Measurements from ENCODE around the gene S100A2.

The S100A2 gene

DNA sequence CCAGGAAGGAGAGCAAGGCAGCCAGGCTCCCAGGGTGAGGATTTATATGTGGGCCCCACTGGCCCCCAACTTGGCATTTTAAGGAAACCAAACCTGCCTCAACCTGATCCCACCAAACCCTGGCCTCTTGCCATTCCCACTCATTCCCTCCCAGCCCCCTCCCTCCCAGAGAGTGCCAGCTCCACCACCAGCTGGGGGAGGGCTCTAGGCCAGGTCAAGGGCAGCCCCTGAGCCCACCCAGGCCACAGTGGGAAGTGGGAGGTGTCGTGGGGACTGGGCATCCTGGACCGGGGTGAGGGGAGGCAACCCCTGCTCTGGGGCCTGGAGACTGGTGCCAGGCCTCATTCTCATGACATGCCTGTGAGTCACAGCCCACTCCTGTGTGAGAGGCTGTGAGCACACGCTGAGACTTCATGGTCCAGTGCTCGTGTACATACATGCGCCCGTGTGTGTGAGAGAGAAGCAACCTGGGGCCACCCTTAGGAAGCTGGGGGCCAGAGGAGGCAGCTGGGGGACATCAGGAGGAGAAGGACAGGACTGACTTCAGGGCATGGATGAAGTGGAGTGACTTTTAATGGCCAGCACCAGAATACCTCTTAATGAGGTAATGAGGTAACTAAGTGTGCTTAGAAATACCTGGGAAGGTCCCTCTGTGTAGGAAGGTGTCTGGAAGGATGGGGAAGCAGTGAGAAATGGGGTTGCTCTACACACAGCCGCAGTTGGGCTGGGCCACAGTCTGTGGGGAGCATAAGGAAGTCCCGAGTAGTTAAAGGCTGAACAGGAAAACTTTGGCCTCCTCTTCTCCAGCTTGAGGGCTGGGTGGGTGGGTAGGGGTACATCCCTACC lies at the start of gene S100A2:
TSS of gene S100A2 (minus strand) at position 316 of the 846 bp plus-strand sequence. CDS start 1,967 bp downstream, outside the sequence.
- no peak for DNase-seq (ENCODE audit: low spot score)

DNA sequence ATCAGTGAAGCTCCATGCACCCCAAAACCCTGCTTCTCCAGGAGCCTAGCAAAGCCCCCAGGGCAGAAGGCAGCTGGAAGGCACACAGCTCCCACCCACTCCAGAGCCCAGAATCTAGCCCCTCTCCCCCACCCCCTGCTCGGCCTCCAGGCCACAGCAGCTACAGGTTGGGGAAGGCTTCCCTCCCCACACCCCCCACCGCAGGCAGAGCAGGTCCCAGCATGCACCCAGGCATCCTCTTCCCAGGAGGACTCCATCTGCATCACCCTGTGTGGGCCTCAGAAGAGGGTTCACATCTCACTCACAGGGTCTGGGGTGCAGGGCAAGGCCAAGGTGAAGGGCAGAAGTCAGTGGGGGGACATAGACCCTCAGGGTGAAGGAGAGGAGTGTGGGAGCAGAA lies 49.8 kb upstream of the S100A2 start:
- DNase-seq (ENCODE audit: low spot score), result no peak

DNA sequence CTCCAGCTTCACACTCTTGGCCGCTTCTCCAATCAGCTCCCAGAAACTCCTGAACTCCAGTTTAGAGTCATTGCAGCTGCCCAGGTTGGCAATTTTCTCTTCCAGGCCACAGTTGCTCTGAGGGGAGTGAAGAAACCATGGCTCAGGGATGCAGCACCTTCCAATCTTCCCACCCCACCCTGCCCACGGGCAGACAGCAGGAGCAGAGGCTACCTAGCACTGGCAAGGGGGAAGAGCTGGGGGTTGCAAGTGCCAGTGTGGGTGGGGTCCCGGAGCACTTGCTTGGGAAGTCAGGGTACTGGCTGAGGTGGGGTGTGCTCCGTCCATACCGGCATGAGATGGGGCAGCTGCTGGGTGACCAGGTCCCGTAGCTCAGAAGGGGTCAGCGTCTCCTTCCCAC lies 49.3 kb upstream of the S100A2 start:
- DNase-seq (ENCODE audit: low spot score), result no peak

DNA sequence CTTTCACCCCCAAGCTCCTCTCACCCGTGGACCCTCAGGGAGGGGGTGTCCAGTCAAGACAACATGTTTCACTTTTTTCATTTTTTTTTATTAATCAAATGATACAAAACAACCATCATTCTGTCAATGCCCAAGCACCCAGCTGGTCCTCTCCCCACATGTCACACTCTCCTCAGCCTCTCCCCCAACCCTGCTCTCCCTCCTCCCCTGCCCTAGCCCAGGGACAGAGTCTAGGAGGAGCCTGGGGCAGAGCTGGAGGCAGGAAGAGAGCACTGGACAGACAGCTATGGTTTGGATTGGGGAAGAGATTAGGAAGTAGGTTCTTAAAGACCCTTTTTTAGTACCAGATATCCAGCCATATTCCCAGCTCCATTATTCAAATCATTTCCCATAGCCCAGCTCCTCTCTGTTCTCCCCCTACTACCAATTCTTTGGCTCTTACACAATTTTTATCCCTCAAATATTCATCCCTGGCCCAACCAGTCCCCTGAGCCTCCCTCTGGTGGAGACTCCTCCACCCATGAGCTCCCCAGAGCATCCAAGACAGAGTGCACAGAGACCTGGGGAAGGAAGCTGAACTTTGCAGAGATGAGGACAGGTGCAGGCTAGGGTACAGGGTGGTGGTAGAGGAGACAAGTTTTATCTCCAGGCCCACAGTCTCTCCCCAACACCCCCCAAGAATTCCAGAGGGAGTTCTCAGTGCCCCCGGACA lies 48.7 kb upstream of the S100A2 start:
- DNase-seq (ENCODE audit: low spot score), result no peak

DNA sequence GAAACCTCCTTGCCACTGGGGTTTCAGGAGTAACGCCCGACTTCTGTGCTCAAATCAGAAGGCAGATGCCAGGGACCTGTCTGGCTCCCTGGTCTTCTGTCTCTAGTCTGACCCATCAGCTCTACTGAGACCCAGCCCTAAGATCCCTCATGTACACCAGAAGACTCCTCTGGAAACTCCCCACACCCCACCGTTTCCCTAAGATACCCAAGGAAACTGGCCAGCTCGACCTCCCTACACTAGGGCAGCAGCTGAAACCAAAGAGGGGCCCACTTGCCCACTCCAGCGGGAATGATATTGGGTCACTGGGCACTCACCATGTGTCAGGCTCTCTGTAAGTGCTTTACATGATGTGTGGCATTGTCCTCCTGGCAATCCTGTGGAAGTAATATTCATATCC lies 47.8 kb upstream of the S100A2 start:
- DNase-seq (ENCODE audit: low spot score), result no peak

DNA sequence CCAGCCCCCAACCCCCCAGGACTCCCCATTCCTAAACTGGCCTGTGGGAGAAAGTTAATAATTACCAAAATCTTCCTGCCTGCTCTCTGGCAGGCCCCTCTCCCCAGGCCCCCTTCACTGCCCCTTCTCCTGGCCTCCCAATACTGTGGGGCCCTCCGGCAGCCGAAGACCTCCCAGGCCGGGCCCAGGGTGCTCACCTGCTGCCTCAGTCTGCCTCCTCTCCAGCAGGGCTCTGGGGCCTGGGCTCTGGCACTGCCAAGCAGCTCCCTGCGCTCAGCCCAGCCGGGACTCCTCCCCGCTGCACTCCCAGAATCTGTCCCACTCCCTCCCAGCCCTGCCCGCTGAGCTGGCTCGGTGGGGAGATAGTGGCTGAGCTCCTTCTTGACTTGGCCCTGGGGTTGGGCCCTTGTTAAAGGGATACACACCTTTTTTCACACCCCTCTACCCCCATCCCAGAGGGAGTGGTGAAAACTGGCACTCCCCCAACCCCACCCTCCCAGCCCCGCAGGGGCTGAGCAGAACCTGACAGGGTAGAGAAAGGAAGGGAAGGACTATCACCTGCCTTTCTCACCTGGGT lies 47.2 kb upstream of the S100A2 start, which contains the start of gene S100A16:
TSS of gene S100A16 (minus strand) at position 383 of the 577 bp plus-strand sequence. CDS start 4,986 bp downstream, outside the sequence.
- no peak for DNase-seq (ENCODE audit: low spot score)

DNA sequence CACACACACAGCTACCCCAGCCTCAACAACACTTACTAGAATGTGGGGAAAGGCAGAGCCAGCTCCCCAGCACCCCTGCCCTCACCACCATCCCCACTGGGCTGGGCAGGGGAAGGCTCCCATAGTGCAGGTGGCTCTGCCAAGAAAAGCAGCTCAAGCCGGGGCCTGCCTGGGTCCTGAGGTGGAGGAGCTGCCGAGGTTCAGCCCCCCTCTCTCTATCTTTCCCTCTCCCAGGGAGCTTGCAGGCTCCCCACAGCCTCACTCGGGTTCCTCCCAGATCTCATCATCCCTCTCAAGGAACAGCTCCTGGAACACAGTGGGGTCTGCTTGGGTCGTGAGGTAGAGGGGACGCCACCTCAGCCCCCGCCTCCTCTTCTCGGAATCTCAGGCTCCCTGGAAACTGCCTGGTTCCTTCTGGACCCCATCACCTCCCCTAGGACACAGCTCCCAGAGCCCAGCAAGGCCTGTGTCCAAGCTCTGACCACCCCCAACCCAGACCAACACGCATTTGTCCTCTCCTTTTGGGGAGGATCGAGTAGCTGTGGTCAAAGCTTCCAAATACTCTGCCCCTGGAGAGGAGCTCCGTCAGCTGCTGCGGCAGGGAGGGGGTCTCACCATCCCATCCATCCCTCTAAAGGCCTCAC lies 46.6 kb upstream of the S100A2 start:
- DNase-seq (ENCODE audit: low spot score), result no peak

DNA sequence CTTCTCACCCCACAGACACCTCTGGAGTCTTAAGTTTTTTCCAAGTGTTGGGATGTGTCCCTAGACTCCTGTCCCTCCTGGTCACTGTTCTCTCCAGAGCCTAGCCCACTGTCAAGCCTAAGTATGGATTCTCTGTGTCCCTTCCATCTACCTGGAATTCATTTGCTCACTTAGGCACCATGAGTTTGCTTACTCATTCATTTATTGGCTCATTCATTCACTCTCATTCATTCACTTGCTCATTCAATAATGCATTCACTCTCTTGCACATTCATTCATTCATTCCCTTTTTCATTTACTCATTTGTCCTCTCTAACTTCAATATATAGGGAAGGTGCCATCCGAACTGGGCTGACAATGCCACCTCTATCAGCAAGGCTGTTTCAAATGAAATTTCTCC lies 45.7 kb upstream of the S100A2 start:
- DNase-seq (ENCODE audit: low spot score), result no peak

DNA sequence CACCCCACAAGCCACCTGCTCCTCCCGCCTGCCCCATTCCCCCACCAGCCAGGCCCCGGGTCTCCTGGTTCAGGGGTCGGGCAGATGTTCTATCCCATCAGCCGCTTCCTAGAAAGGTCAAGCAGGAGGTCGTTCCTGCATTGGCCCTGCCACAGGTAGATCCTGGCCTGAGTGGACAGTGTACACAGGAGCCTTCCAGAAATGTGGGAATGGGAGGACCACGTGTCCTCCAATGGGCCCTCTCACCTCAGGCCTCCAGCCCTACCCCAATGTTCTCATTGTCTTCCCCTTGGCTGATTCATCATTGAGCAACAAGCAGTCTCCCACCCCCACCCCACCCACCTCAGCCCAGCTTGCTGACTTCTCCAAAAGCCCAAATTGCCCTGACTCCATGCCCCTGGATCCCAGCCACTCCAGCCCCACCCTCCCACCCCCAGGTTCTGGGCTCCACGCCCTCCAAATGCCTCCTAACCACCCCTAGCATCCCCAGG lies 45.2 kb upstream of the S100A2 start:
- no peak for DNase-seq (ENCODE audit: low spot score)

DNA sequence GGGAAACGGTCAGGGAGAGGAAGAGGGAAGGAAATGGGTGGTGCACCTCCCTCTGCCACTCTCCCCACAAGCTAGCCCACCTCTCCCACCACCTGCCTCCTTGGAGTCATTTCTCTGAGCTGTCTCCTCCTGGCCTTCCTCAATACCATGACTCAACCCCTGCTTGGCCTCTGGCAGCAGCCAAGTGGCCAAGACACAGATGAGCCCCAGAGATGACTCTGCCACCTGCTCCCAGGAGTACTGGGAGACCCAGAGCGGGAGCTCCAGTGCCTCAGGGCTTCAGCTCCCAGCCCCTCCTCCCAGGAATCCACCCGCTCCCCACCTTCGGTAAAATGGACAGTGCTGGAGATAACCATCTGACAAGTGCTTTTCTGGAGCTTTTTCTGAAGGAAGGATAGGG lies 44.7 kb upstream of the S100A2 start:
- no peak for DNase-seq (ENCODE audit: low spot score)

DNA sequence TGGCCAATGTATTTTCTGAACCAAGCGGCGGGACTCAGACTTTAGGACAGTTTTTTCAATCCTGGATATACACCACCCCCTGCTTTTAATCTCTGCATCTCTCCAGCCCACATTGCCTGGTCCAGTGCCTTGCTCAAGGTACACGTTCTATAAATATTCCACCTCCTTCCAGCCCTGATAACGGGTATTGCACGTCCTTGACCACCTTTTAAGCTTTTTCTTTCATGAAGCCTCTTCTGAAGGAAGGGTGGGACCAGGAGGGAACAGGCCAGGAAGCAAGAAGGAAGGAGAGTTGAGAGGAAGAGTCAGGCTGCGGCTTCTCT lies 43.9 kb upstream of the S100A2 start:
- DNase-seq (ENCODE audit: low spot score), result no peak

DNA sequence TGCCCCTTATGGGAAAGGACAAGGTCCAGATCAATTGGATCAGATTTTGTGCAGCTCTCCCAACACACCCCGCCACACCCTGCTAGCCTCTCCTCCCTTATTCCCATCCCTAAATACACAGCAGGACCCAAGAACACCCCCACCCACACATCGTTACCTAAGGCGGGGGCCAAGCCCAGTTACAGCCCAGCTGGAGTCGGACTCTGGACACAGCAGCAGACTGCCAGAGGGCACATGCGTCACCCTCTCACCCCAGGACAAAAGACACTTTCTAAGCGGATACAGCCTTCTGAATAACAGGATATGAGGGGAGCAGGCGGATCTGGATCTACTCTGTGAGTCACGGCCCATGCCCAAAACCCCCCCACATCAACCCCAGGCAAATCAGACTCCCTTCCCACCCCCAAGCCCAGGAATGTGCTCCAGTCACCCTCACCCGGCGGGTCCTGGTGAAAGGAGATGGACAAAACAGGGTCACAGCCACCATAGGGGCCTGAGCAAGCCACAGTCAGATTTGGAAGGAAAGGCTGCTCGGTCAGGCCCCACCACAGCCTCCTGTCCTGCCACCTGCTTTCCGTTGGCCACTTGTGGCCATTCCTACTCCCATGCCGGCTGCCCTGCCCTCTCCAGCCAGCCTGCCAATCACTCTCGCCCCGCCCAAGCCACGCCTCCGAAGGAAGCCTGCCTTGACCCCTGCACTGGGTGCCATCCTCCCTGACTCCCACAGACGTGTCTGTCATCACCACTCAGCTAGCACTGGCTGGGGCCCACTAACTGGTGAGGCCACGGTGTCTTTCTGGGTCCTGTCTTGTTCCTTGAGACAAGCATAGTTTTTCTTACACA lies 43.3 kb upstream of the S100A2 start:
- DNase-seq (ENCODE audit: low spot score), result peak; percentile 73

DNA sequence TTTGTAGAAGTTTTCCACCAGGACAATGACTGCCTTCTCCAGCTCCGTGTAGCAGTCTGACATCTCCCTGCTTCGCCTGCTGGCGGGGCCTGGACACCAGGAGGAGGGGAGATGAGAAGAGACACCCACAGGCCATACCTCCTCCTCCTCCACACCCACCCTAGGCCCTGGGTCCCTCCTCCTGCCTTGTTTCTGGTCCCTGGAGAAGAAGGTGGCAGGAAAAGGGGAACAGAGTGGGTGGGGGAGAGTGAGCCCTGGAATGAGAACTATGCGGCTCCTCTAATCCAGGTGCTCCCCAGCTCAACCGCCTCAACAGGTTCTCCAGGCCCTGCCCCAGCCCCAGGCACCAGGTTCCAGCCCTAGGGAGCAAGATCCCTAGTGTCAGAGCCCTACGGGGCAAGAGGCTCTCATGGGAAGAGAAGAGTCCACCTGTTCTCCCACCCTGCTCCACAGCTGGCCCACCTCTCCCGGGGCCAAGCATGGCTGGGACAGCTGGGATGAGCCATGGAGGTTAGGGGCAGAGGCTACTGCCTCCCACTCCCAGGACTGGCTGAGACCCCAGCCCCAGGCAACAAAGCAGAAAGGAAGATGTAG lies 42.5 kb upstream of the S100A2 start:
- no peak for DNase-seq (ENCODE audit: low spot score)

DNA sequence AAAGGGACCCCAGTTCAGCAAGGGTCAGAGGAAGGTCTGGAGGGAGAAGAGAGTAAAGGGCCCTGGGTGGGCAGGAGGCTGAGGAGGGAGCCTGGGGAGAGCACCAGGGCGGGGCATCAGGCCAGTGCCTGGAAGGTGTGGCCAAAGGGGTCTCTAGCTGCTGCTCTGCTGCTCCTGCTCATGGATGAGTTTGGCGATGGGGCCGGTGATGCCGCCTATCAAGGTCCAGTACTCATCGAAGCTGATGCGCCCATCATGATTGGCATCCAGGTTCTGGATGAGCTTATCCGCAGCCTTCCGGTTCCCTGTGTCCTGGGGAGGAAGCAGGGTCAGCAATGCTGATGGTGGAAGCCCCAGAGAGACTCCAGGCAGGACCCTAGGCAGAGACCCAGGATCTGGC lies 41.7 kb upstream of the S100A2 start:
- DNase-seq (ENCODE audit: low spot score), result no peak

DNA sequence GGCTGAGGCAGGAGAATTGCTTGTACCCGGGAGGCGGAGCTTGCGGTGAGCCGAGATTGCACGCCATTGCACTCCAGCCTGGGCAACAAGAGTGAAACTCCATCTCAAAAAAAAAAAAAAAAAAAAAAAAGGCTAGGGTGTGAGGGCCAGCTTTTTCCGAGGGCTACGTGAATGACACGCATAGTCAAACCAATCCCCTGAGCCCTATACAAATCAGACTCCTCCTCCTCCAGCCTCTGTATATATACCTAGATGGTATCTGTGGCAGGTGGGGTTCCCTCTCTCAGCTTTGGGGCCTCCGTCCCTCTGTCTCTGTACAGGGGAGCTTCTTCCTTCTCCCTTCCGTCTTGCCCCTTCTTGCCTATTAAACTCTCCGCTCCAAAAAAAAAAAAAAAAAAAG lies 40.5 kb upstream of the S100A2 start:
- DNase-seq (ENCODE audit: low spot score), result no peak

DNA sequence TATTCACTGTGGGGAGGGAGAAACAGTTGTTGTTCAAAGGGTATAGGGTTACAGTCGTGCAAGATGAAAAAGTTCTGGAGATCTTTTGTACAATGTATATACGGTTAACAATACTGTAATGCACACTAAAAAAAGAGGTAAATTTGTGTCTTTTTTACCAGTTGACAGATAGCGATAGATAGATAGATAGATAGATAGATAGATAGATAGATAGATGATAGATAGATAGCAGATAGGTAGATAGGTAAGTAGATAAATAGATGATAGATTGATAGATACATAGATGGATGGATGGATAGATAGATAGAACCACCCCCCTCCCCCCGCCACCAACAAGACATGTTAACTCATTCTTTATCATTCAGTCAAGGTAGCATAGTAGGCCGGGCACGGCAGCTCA lies 37.1 kb upstream of the S100A2 start:
- DNase-seq (ENCODE audit: low spot score), result no peak

DNA sequence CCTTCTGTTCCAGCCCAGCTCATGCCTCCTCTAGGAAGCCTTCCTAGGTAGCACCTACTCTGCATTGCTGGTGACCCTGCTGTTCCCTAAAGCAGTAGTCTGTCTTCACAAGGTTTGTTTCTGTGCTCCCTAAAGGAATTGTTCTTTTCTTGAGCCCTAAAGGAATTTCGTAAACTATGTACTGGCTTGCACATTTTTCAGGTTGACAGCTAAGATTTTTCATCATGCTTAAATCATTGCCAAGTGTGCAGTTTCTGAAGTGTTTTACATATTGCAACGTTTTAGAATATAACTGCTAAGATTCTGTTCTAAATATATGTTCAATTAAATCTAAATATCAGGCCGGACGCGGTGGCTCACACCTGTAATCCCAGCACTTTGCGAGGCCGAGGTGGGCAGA lies 34.2 kb upstream of the S100A2 start:
- no peak for DNase-seq (ENCODE audit: low spot score)

DNA sequence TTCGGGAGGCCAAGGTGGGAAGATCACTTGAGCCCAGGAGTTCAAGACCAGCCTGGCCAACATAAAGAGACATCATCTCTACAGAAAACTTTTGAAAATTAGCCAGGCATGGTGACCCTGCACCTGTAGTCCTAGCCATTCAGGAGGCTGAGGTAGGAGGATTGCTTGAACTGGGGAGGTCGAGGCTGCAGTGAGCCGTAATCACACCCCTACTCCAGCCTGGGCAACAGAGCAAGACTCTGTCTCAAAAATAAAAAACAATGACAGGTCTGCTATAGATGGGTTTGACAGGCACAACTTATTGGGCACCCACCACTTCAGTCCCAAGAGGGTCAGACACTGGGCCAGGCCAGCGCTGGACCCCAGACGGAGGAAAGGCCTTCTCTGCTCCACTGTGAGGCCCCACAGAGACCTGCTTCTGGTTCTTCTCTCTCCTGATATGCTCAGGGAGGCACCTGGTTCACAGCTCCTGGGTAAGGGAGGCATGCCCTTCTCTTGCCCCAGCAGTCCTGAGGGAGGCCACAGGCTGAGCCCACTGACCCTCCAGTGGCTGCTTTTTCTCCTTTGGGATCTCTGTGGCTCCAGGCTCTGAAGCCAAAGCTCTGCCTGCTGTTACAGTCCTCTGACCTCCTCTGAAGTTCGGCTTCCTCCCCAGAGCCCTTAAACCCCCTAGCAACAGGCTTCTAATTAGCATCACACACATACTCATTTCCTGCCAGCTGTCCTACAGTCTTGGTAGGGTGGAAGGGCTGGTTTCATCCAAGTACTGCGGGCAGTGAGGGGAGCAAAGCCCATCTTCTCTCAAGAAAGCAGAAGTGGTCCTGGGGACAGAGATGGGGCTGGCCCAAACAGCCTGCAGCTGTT lies 32.9 kb upstream of the S100A2 start:
- DNase-seq (ENCODE audit: low spot score), result no peak

DNA sequence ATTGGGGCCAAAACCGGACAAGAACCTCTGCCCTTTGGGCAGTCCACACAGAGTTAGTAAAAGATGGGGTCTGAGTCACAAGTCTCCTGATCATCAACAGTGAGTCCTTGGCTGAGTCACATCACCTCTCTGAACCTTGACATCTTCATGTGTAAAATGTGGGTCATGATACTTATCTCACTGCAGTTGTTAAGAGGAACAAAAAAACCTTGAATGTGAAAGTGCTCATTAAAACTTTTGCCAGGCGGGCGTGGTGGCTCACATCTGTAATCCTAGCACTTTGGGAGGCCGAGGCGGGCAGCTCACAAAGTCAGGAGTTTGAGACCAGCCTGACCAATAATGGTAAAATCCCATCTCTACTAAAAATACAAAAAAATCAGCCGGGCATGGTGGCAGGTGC lies 31.6 kb upstream of the S100A2 start:
- no peak for DNase-seq (ENCODE audit: low spot score)

DNA sequence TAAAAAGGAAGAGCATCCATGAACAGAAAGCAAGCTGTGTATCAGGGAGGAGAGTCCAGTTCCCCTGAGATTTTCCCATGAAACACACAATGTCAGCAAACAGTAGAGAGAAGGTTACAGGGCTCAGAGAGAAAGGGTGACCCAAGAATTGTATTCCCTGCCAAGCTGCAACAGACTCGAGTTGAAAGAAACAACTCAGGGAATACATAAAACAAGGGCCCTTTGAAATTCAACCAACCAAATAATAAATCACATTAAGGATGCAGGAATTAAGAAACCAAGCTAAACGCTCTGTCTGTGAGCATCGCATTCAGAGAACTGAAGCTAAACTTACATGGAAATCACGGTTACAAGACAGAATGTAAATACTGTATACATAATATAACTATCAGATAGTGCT lies 27.1 kb upstream of the S100A2 start:
- DNase-seq (ENCODE audit: low spot score), result no peak
